ENCODE measurements around the gene KCNB1. TPM values are rescaled to one million over a fixed set of nuclear protein-coding genes. Genes with fewer than 3 reads are reported as not detected.
A peak's percentile ranks its signal among the peaks of the same experiment; 100 is the strongest.

Gene KCNB1
- total RNA-seq, 1 experiment from 2014 or later, result not detected

DNA sequence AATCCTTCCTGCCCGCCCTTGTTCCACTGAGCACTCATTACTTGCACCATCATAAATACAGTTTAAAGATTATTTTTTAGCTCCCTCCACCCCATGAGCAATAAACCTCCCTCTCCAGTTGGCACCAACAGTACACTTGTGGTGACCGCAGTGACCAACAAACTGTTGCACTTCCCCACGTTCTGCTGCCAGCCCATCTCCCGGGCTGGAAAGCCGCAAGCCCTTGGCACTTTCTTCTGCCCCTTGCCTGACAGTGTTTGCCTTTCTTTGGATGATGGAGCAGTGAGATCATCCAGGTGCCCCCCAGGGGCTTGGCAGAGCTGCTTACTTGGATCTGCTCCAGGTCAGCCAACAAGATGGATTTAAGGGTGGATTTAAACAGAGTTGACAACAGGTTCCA lies 21.6 kb downstream of the KCNB1 start:
- CTCF ChIA-PET, result no interaction called here
- H3K36me3 Mint-ChIP-seq (ENCODE audit: insufficient read depth, unreplicated experiment), result no peaks in the 10 kb centered on the region
- no peaks in the 10 kb centered on the region for H3K4me1 Mint-ChIP-seq (ENCODE audit: low read depth, unreplicated experiment)
- intact Hi-C loops (cut with micrococcal nuclease; ENCODE audit: unreplicated experiment), result no loop called here
- no TSS peak for BruUV-seq (replicated peaks)
- H3K27ac Mint-ChIP-seq (ENCODE audit: unreplicated experiment), result no peak overlapping the region
- peaks cover 92% of the 10 kb centered on the region for H3K27me3 Mint-ChIP-seq (ENCODE audit: unreplicated experiment)
- no peak overlapping the region for H3K4me3 Mint-ChIP-seq (ENCODE audit: low read depth, unreplicated experiment)
- peak; percentile 45 for DNase-seq
- TF ChIP-seq CTCF (IDR thresholded peaks at IDR 0.05; ENCODE audit: unreplicated experiment), result no peak
- H3K9me3 Mint-ChIP-seq (ENCODE audit: low read depth, unreplicated experiment), result no peaks in the 10 kb centered on the region

DNA sequence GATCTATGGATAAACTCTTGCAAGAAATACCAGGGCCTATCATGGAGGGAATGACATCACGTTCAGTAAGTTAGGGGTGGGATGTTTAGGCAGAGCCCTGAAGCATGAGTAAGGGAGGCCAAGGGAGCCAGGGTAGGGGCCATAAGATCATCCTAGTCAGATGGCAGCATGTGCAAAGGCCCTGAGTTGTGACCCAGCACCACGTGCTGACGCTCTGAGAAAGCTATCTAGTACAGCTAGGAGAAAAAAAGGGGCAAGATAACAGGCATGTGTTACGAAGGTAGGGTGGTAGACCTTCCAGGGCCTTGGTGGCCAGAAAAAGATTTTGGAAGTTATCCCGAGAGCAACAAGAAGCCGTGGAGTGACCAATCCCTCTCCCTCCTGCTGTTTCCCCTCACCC lies 22.3 kb downstream of the KCNB1 start:
- no peak for DNase-seq
- no peak for TF ChIP-seq CTCF (IDR thresholded peaks at IDR 0.05; ENCODE audit: unreplicated experiment)
- Mint-ChIP-seq H3K4me3 (ENCODE audit: low read depth, unreplicated experiment) (no peak overlapping the region), H3K9me3 (ENCODE audit: low read depth, unreplicated experiment) (no peaks in the 10 kb centered on the region), H3K36me3 (ENCODE audit: insufficient read depth, unreplicated experiment) (no peaks in the 10 kb centered on the region), H3K27ac (ENCODE audit: unreplicated experiment) (no peak overlapping the region), H3K27me3 (ENCODE audit: unreplicated experiment) (peaks cover 92% of the 10 kb centered on the region), H3K4me1 (ENCODE audit: low read depth, unreplicated experiment) (no peaks in the 10 kb centered on the region)
- CTCF ChIA-PET, result no interaction called here
- intact Hi-C loops (cut with micrococcal nuclease; ENCODE audit: unreplicated experiment), result no loop called here
- no TSS peak for BruUV-seq (replicated peaks)

DNA sequence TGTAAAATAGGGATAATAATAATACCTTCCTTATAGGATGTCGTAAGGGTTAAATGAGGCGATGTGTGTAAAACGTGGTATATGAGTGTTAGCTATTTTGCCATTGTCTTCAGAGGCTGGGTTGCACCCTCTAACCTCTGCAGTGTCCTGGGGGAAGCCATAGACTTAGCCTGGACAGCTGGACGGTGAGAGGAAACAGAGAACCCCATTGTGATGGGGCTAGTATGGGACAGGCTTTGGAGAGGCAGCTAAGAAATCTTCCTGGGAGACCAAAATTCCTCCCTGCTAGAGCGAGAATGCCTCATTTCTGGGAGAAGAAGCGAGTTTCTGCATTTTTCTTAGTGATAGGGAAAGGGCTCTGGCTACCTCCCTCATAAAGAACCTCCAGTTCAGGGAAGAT lies 22.8 kb downstream of the KCNB1 start:
- intact Hi-C loops (cut with micrococcal nuclease; ENCODE audit: unreplicated experiment), result no loop called here
- Mint-ChIP-seq H3K9me3 (ENCODE audit: low read depth, unreplicated experiment) (no peaks in the 10 kb centered on the region), H3K4me3 (ENCODE audit: low read depth, unreplicated experiment) (no peak overlapping the region), H3K27ac (ENCODE audit: unreplicated experiment) (no peak overlapping the region), H3K27me3 (ENCODE audit: unreplicated experiment) (peaks cover 92% of the 10 kb centered on the region), H3K36me3 (ENCODE audit: insufficient read depth, unreplicated experiment) (no peaks in the 10 kb centered on the region), H3K4me1 (ENCODE audit: low read depth, unreplicated experiment) (no peaks in the 10 kb centered on the region)
- CTCF ChIA-PET, result interaction anchor here (0.6 kb wide), 1 partner anchor 235 kb away, joined by 3 read pairs; no protein-coding TSS in a partner anchor
- no TSS peak for BruUV-seq (replicated peaks)
- no peak for TF ChIP-seq CTCF (IDR thresholded peaks at IDR 0.05; ENCODE audit: unreplicated experiment)
- no peak for DNase-seq

- H3K9me3 Mint-ChIP-seq (ENCODE audit: low read depth, unreplicated experiment), result no peaks in the 10 kb centered on the region
- no peak for DNase-seq
- BruUV-seq (replicated peaks), result no TSS peak
- no peak overlapping the region for H3K4me3 Mint-ChIP-seq (ENCODE audit: low read depth, unreplicated experiment)
- H3K36me3 Mint-ChIP-seq (ENCODE audit: insufficient read depth, unreplicated experiment), result no peaks in the 10 kb centered on the region
- CTCF ChIA-PET, result no interaction called here
- no peak for TF ChIP-seq CTCF (IDR thresholded peaks at IDR 0.05; ENCODE audit: unreplicated experiment)
- H3K27me3 Mint-ChIP-seq (ENCODE audit: unreplicated experiment), result peaks cover 100% of the 10 kb centered on the region
- H3K4me1 Mint-ChIP-seq (ENCODE audit: low read depth, unreplicated experiment), result no peaks in the 10 kb centered on the region
- intact Hi-C loops (cut with micrococcal nuclease; ENCODE audit: unreplicated experiment), result no loop called here
- no peak overlapping the region for H3K27ac Mint-ChIP-seq (ENCODE audit: unreplicated experiment)
Measured at GRCh38 chr20:49457444-49457843, 25.0 kb downstream of the KCNB1 start.

Measured in Calu3 (cell line).